ENCODE results near the gene DNAH2.

DNAH2 gene

GRCh38 chr17:7834957-7835813 is 117.6 kb downstream of the DNAH2 start:
- CTCF ChIA-PET: interaction anchor here (0.6 to 3.4 kb wide), 31 partner anchors 8 to 235 kb away, joined by 3 to 16 read pairs (median 4); partner anchors contain the start of gene NAA38
- POLR2A ChIA-PET: interaction anchor here (0.6 to 6.1 kb wide), 15 partner anchors 9 to 338 kb away, joined by 3 to 56 read pairs (median 3); partner anchors contain the start of genes CNTROB, CYB5D1, NAA38 and TMEM88
- Histone ChIP-seq H3K4me3 (ENCODE audit: low read depth, low read length) (peak overlapping the region; percentile 60), H3K4me1 (ENCODE audit: control insufficient read depth, insufficient read depth, low read length) (peaks cover 22% of the 10 kb centered on the region), H3K27ac (ENCODE audit: extremely low read depth, low read depth, low read length) (peak overlapping the region; percentile 100), H3K36me3 (ENCODE audit: control insufficient read depth in 2 of 2, insufficient read depth in 1 of 2, low read length in 2 of 2) (no peaks in the 10 kb centered on the region), H3K9me3 (ENCODE audit: control insufficient read depth, insufficient read depth, low read depth, low read length) (no peaks in the 10 kb centered on the region)
- TF ChIP-seq KLF1 (tag by site-specific recombination; IDR thresholded peaks at IDR 0.05) (peak; percentile 60; the same call in 1 of the 2 replicates), ZSCAN18 (tag by site-specific recombination; IDR thresholded peaks at IDR 0.05) (no peak), ZBTB11 (tag by site-specific recombination; conservative IDR thresholded peaks at IDR 0.05; ENCODE audit: low read depth) (peak; percentile 93), MZF1 (tag by site-specific recombination; IDR thresholded peaks at IDR 0.05; ENCODE audit: borderline replicate concordance) (peak; percentile 90), ZNF391 (tag by site-specific recombination; IDR thresholded peaks at IDR 0.05; ENCODE audit: borderline replicate concordance, low read depth) (peak; percentile 17; the same call in 1 of the 2 replicates), GLIS2 (tag by site-specific recombination; IDR thresholded peaks at IDR 0.05) (peak; percentile 92), ZNF529 (tag by site-specific recombination; IDR thresholded peaks at IDR 0.05; ENCODE audit: insufficient replicate concordance) (no peak), ZBTB26 (tag by site-specific recombination; optimal IDR thresholded peaks at IDR 0.05) (peak; percentile 65), INSM2 (tag by site-specific recombination; IDR thresholded peaks at IDR 0.05) (0 out of 2 replicates have a peak, but pooled peaks have one; percentile 16), ZNF501 (tag by site-specific recombination; IDR thresholded peaks at IDR 0.05) (peak; percentile 75), ZNF335 (tag by site-specific recombination; conservative IDR thresholded peaks at IDR 0.05) (peak; percentile 62; the same call in 1 of the 2 replicates), ELK4 (IDR thresholded peaks at IDR 0.05; ENCODE audit: borderline replicate concordance, low read depth, low read length) (no peak), PRDM4 (tag by site-specific recombination; IDR thresholded peaks at IDR 0.05) (no peak; the same call in none of the 2 replicates), ZNF23 (tag by site-specific recombination; IDR thresholded peaks at IDR 0.05; ENCODE audit: borderline replicate concordance) (no peak), HIC1 (tag by site-specific recombination; IDR thresholded peaks at IDR 0.05) (0 out of 2 replicates have a peak, but pooled peaks have one; percentile 4)

Measured in HEK293 (cell line).